GM18505 (cell line): ENCODE data around the gene CDHR2.
A peak's percentile ranks its signal among the peaks of the same experiment; 100 is the strongest.
"Not testable (repeated sequence)": the region's sequence is repeated elsewhere in the genome, so short reads cannot be mapped to it uniquely, and the experiment has no call there.

Experiments used
- ATAC-seq: cut with Tn5 transposase; IDR thresholded peaks from one replicate; pipeline ENCODE4 v1.9.1; 2021; ENCODE audit not compliant: unreplicated experiment
- POLR2A ChIP-seq: IDR thresholded peaks from 4 replicates; pipeline ENCODE4 v1.6.1; 2011; ENCODE audit warnings: borderline replicate concordance; ENCODE audit not compliant: insufficient read depth, insufficient read length; ENCODE audit errors: extremely low read depth

CDHR2 gene

GRCh38 chr5:176590035-176590717, 41.0 kb downstream of the CDHR2 start:
- no peak for ATAC-seq
- no peak for TF ChIP-seq POLR2A

GRCh38 chr5:176591667-176592066, 42.5 kb downstream of the CDHR2 start:
- not testable (repeated sequence) for ATAC-seq

GRCh38 chr5:176592573-176592972, 43.4 kb downstream of the CDHR2 start:
- no peak for ATAC-seq
- TF ChIP-seq POLR2A = no peak

DNA sequence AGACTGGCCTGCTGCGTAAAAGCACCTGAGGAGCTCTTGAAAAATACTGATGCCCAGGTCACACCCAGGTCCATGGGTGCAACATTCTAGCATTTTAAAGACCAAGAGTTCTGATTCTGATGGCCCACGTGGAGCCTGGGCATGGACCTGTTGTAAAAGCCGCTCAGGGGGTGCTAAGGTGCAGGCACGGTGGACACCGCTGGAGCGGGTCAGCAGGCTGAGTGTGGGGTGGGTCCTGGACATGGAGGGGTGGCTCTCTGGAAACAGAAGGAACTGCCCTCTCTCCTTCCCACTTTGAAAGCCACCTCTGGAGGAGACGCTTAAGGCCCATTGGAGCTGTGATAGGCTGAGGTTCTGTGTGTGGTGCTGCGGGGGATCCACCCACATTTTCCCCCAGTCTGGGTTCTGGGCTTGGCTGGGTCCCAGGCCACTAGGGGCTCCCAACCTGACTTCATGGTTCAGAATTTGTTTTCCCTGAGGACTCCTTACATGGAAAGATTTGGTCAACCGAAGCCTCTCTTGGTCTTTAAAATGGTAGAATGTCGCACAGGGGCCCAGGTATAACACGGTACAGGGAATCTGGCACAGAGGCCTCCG, 44.2 kb downstream of the CDHR2 start:
- no peak for TF ChIP-seq POLR2A
- no peak for ATAC-seq

DNA sequence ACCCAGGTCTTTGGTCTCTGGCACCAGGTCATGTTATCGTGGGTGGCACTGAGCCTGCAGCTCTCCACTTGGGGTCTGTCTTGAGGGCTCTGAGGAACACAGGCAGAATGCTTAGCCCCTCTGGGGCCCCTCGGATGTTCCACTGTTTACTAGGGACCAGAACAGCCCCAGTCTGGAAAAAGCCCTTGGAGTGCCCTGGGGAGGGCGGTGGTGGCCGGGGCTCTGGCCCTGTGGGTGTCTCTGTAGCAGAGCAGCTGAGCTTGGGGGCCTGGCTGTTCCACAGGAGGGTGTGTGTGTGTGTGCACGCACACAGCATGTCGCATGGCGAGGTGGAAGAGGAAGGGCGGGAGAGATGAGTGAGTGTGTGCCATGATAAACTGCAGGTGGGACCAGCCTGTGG, 45.4 kb downstream of the CDHR2 start:
- ATAC-seq = no peak
- no peak for TF ChIP-seq POLR2A

GRCh38 chr5:176595386-176595943, 46.3 kb downstream of the CDHR2 start:
- no peak for ATAC-seq

DNA sequence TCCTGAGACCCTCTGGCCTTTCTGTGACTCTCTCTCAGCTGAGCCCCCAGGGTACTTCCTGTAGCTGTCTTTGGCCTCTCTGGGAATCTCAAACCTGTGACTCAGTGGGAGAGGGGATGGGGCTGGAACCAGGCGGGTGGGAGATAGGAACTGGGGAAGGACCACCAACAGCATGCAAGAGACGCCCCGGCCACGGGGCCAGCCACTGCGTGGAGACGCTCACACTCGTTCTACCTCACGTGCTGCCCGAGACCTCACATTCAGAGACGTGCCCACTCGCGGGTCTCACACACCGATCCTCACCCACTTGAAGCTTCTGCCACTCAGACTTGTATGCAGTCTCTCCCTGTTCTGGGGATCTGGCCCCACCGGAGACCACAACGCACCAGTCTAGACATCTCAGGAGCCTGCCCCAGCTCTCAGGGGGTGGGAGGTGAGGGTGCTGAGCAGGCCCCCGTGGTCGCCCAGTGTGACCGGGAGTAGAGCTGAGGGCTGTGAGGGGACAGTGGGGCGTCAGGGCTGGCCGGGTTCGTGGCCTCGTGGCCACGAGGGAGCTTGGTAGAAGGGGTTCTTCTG, 47.0 kb downstream of the CDHR2 start:
- no peak for TF ChIP-seq POLR2A
- no peak for ATAC-seq

More at GRCh38 chr5:176595386-176595943, 46.3 kb downstream of the CDHR2 start:
- TF ChIP-seq POLR2A = no peak

GRCh38 chr5:176596689-176597416, 47.7 kb downstream of the CDHR2 start:
- TF ChIP-seq POLR2A = no peak
- ATAC-seq = peak; percentile 61

- no peak for TF ChIP-seq POLR2A
- no peak for ATAC-seq
Observed at GRCh38 chr5:176597417-176598389, 48.6 kb downstream of the CDHR2 start.

DNA sequence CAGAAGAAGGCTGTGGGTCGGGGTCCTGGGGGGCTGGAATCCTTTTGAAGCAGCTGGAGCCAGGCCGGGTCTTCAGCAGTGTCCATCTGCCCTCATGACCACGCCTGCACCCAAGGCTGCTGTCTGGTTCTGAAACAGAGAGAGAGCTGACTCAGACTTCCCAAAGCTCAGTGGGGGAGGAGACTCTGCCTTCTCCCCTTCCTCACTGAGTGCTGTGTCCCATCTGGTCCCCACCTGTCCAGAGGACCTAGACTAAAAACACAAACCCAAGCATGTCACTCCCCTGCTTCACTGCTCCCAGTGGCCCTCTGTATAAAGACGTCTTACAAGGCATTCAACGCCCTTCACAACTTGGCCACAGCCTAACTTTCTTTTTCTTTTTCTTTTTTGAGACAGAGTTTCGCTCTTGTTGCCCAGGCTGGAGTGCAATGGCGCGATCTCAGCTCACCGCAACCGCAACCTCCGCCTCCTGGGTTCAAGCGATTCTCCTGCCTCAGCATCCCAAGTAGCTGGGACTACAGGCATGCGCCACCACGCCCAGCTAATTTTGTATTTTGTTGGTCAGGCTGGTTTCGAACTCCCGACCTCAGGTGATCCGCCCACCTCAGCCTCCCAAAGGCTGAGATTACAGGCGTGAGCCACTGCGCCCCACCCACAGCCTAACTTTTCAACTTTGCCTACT, 50.7 kb downstream of the CDHR2 start:
- not testable (repeated sequence) for ATAC-seq

- no peak for TF ChIP-seq POLR2A
- ATAC-seq = no peak
Observed at GRCh38 chr5:176601901-176602482, 52.9 kb downstream of the CDHR2 start.

DNA sequence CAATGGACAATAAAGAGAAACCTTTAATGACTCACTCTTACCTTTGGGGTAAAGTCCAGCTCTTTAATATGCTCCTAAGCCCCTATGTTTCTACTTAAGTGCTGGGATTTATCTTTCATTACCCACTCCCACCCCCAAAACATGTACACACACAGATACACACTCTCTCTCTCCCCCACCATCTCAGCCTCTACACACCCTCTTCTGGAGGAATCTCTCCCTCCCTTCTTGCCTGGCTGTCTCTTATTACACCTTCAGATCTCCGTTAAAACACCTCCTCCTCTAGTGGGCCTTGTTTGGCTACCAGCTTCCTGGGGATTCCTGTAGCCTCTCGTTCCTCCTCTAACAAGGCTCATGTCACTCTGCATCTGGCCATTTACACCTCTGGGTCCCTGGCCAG, 53.9 kb downstream of the CDHR2 start:
- no peak for ATAC-seq
- no peak for TF ChIP-seq POLR2A

GRCh38 chr5:176606032-176606431, 56.9 kb downstream of the CDHR2 start:
- ATAC-seq = no peak
- TF ChIP-seq POLR2A = no peak
